SK-N-SH (cell line): ENCODE data around the gene CDH12.
"Not testable (repeated sequence)": the region's sequence is repeated elsewhere in the genome, so short reads cannot be mapped to it uniquely, and the experiment has no call there.

Source experiments
- CHD2 ChIP-seq: fragments of 150-350 bp; IDR thresholded peaks from 2 replicates; pipeline ENCODE4 v1.6.1; 2018; ENCODE audit warnings: low read length; ENCODE audit not compliant: partially characterized antibody
- CTCF ChIP-seq: fragments of 200-600 bp; sonication (generic); IDR thresholded peaks from 2 replicates; pipeline ENCODE4 v1.6.1; 2017; ENCODE audit warnings: antibody characterized with exemption, mild to moderate bottlenecking, moderate library complexity
- EP300 ChIP-seq, 2 experiments: IDR thresholded peaks; 2 replicates each; pipeline versions ENCODE4 v1.4.0 to v1.6.1; 2012; ENCODE audit warnings: borderline replicate concordance in 1 of 2, low read depth in 1 of 2, low read length in 1 of 2
- GATA2 ChIP-seq: sonication (generic); formaldehyde crosslinking; IDR thresholded peaks from 2 replicates; pipeline ENCODE4 v1.5.0; 2020; ENCODE audit warnings: mild to moderate bottlenecking, missing genetic modification reagents
- MXI1 ChIP-seq: IDR thresholded peaks from 2 replicates; pipeline ENCODE4 v1.6.1; 2012; ENCODE audit warnings: mild to moderate bottlenecking, low read depth, low read length, improper control_type of control experiment
- POLR2AphosphoS5 ChIP-seq: IDR thresholded peaks from 2 replicates; pipeline ENCODE4 v1.6.1; 2012; ENCODE audit warnings: low read depth, low read length
- RAD21 ChIP-seq: IDR thresholded peaks from 2 replicates; pipeline ENCODE4 v1.6.1; 2012; ENCODE audit warnings: mild to moderate bottlenecking, low read length
- RCOR1 ChIP-seq: fragments of 150-350 bp; IDR thresholded peaks from 2 replicates; pipeline ENCODE4 v1.6.1; 2017; ENCODE audit warnings: antibody characterized with exemption, low read length
- REST ChIP-seq: IDR thresholded peaks from 2 replicates; pipeline ENCODE4 v1.6.1; 2012; ENCODE audit warnings: mild to moderate bottlenecking, low read depth, low read length, moderate library complexity
- RFX5 ChIP-seq: IDR thresholded peaks from 2 replicates; pipeline ENCODE4 v1.6.1; 2012; ENCODE audit warnings: mild to moderate bottlenecking, improper control_type of control experiment, low read length
- USF2 ChIP-seq: fragments of 150-350 bp; IDR thresholded peaks from 2 replicates; pipeline ENCODE4 v1.6.1; 2017; ENCODE audit warnings: antibody characterized with exemption, low read length, low read depth, borderline replicate concordance
- ZBTB33 ChIP-seq: IDR thresholded peaks from 2 replicates; pipeline ENCODE4 v1.4.0; 2012; ENCODE audit warnings: low read depth, borderline replicate concordance
- TF ChIP-seq, protein P1 (sequence below): fragments of 150-350 bp; IDR thresholded peaks from 2 replicates; pipeline ENCODE4 v1.6.1; 2016; ENCODE audit warnings: mild to moderate bottlenecking, low read depth, low read length

GRCh38 chr5:22154779-22155178 is 698.4 kb downstream of the CDH12 start:
- not testable (repeated sequence) for TF ChIP-seq CTCF; ZBTB33; RFX5; GATA2 (CRISPR knock-in tag); POLR2AphosphoS5; RCOR1; MXI1; RAD21; EP300 (IDR thresholded peaks at IDR 0.05; ENCODE audit: borderline replicate concordance in 1 of 2, low read depth in 1 of 2, low read length in 1 of 2); CHD2; USF2; REST
- TF ChIP-seq, protein P1, sequence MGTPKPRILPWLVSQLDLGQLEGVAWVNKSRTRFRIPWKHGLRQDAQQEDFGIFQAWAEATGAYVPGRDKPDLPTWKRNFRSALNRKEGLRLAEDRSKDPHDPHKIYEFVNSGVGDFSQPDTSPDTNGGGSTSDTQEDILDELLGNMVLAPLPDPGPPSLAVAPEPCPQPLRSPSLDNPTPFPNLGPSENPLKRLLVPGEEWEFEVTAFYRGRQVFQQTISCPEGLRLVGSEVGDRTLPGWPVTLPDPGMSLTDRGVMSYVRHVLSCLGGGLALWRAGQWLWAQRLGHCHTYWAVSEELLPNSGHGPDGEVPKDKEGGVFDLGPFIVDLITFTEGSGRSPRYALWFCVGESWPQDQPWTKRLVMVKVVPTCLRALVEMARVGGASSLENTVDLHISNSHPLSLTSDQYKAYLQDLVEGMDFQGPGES: not testable (repeated sequence)
